GM12878 (cell line): ENCODE measurements around the gene PCDHGA7. TPM values are rescaled to one million over a fixed set of nuclear protein-coding genes. Genes with fewer than 3 reads are reported as not detected.

Experiments
- ATAC-seq: fragments of 200-7000 bp; cut with Tn5 transposase; 3 replicates; pipeline ENCODE4 v1.9.1; 2020; ENCODE audit warnings: mild to moderate bottlenecking, moderate library complexity
- BruUV-seq: library from RNA; stranded (reverse); fragments of 400-500 nt; replicated peaks from 2 replicates; lab custom pipeline; 2021; lab: Mats Ljungman, UMichigan
- CTCF ChIA-PET: fragments of 300-600 bp; sonication (Branson Sonifier 250); formaldehyde crosslinking; extraction: SDS; loops from one replicate; lab custom pipeline; 2021; ENCODE audit warnings: inconsistent platforms; lab: Yijun Ruan, JAX
- POLR2A ChIA-PET: fragments of 350-600 bp; formaldehyde crosslinking; extraction: SDS; loops from one replicate; lab custom pipeline; 2021; ENCODE audit warnings: inconsistent platforms; lab: Charles Lee
- RAD21 ChIA-PET: fragments of 300-600 bp; sonication (Branson Sonifier 250); formaldehyde crosslinking; loops from one replicate; lab custom pipeline; 2023; ENCODE audit warnings: antibody characterized with exemption; ENCODE audit not compliant: unreplicated experiment; lab: Charles Lee
- SMC1A ChIA-PET: fragments of 300-600 bp; sonication (Branson Sonifier 250); formaldehyde crosslinking; loops from one replicate; lab custom pipeline; 2023; ENCODE audit not compliant: unreplicated experiment, uncharacterized antibody; lab: Charles Lee
- DNase-seq: peaks from one replicate; pipeline ENCODE4 v3.0.0-alpha.2; 2011; ENCODE audit warnings: low read depth, low spot score
- FAIRE-seq: peaks from 3 replicates; lab custom pipeline; 2011; peaks lifted over from hg19 to GRCh38; lab: Jason Lieb, UNC
- H2AFZ ChIP-seq: 2 replicates; pipeline ENCODE4 v1.6.0; 2011; ENCODE audit warnings: low read depth, low read length, control low read depth; ENCODE audit not compliant: control insufficient read depth
- H3K27ac ChIP-seq: 2 replicates; pipeline ENCODE4 v1.5.1; 2011; ENCODE audit warnings: control low read depth; ENCODE audit not compliant: control insufficient read depth, insufficient read depth
- H3K27me3 ChIP-seq, 2 experiments: replicated peaks in 1 of 2; 2 replicates each; pipeline versions ENCODE4 v1.6.0 to v1.6.1; 2011; ENCODE audit warnings: low read length in 1 of 2; ENCODE audit not compliant: control insufficient read depth in 2 of 2, insufficient read depth in 2 of 2
- H3K36me3 ChIP-seq, 2 experiments: 2 replicates each; pipeline ENCODE4 v1.5.1; 2011; ENCODE audit warnings: low read length in 1 of 2; ENCODE audit not compliant: control insufficient read depth in 2 of 2, insufficient read depth in 2 of 2
- H3K4me1 ChIP-seq: 2 replicates; pipeline ENCODE4 v1.6.1; 2011; ENCODE audit warnings: mild to moderate bottlenecking, low read length, moderate library complexity, mixed read lengths; ENCODE audit not compliant: control insufficient read depth, insufficient read depth
- H3K4me2 ChIP-seq: 2 replicates; pipeline ENCODE4 v1.6.0; 2011; ENCODE audit warnings: control low read depth; ENCODE audit not compliant: control insufficient read depth, insufficient read depth
- H3K4me3 ChIP-seq: fragments of 200-600 bp; sonication (generic); 2 replicates; pipeline ENCODE4 v1.5.1; 2016
- H3K79me2 ChIP-seq: 2 replicates; pipeline ENCODE4 v1.6.0; 2011; ENCODE audit warnings: low read length; ENCODE audit not compliant: control insufficient read depth, insufficient read depth
- H3K9ac ChIP-seq: 2 replicates; pipeline ENCODE4 v1.8.0; 2011; ENCODE audit warnings: low read length, control low read depth, mixed read lengths; ENCODE audit not compliant: control insufficient read depth, insufficient read depth
- H3K9me3 ChIP-seq: replicated peaks from 3 replicates; pipeline ENCODE4 v1.5.1; 2011; ENCODE audit warnings: mild to moderate bottlenecking, low read length; ENCODE audit not compliant: control insufficient read depth, insufficient read depth
- H4K20me1 ChIP-seq: 2 replicates; pipeline ENCODE4 v1.6.0; 2011; ENCODE audit not compliant: control insufficient read depth, insufficient read depth
- BCLAF1 ChIP-seq: fragments of 450-650 bp; IDR thresholded peaks from 2 replicates; pipeline ENCODE4 v1.6.1; 2017; ENCODE audit warnings: antibody characterized with exemption, mild to moderate bottlenecking, moderate library complexity
- BRCA1 ChIP-seq: IDR thresholded peaks from 2 replicates; pipeline ENCODE4 v1.6.1; 2011; ENCODE audit warnings: low read depth, low read length, improper control_type of control experiment
- CEBPB ChIP-seq, 2 experiments: fragments of 150-350 bp in 1 of 2; IDR thresholded peaks; 2 replicates each; pipeline ENCODE4 v1.6.1; 2012 to 2014; ENCODE audit warnings: low read depth in 2 of 2, low read length in 2 of 2, borderline replicate concordance in 1 of 2, inconsistent platforms in 1 of 2
- IKZF1 ChIP-seq: fragments of 450-650 bp; conservative IDR thresholded peaks from 2 replicates; pipeline ENCODE4 v1.6.1; 2017; ENCODE audit warnings: antibody characterized with exemption, mild to moderate bottlenecking
- LARP7 ChIP-seq: fragments of 450-650 bp; IDR thresholded peaks from 2 replicates; pipeline ENCODE4 v1.6.1; 2017; ENCODE audit warnings: mild to moderate bottlenecking
- MXI1 ChIP-seq: fragments of 150-350 bp; IDR thresholded peaks from 2 replicates; pipeline ENCODE4 v1.6.1; 2011; ENCODE audit warnings: low read depth, mild to moderate bottlenecking, inconsistent platforms, low read length, improper control_type of control experiment
- NFIC ChIP-seq: IDR thresholded peaks from 2 replicates; pipeline ENCODE4 v1.6.1; 2012; ENCODE audit warnings: low read depth, mild to moderate bottlenecking, inconsistent platforms, low read length, moderate library complexity
- PML ChIP-seq: IDR thresholded peaks from 2 replicates; pipeline ENCODE4 v1.6.1; 2012; ENCODE audit warnings: low read length, inconsistent platforms
- RB1 ChIP-seq: fragments of 450-650 bp; formaldehyde crosslinking; IDR thresholded peaks from 2 replicates; pipeline ENCODE4 v1.6.1; 2017; ENCODE audit warnings: mild to moderate bottlenecking, borderline replicate concordance
- RFX5 ChIP-seq: IDR thresholded peaks from 2 replicates; pipeline ENCODE4 v1.6.1; 2011; ENCODE audit warnings: low read depth, low read length, improper control_type of control experiment
- RUNX3 ChIP-seq: IDR thresholded peaks from 2 replicates; pipeline ENCODE4 v1.6.1; 2012; ENCODE audit warnings: low read length, inconsistent platforms
- STAT1 ChIP-seq: fragments of 450-650 bp; conservative IDR thresholded peaks from 2 replicates; pipeline ENCODE4 v1.6.1; 2014; ENCODE audit warnings: antibody characterized with exemption, mild to moderate bottlenecking
- TAF1 ChIP-seq: IDR thresholded peaks from 2 replicates; pipeline ENCODE4 v1.6.1; 2011; ENCODE audit warnings: mild to moderate bottlenecking, low read depth, low read length, borderline replicate concordance
- WGBS: methylation state at CpG from one replicate; pipeline ENCODE4 v1.1.6; 2016; ENCODE audit warnings: low lambda C conversion rate; ENCODE audit not compliant: insufficient replicate concordance, insufficient coverage; ENCODE audit errors: missing lambda C conversion rate; 5-methylcytosine and 5-hydroxymethylcytosine counted together
- in situ Hi-C: fragments of 300-500 bp; cut with MboI; formaldehyde crosslinking; loops from 9 replicates; pipeline ENCODE4 v1.14.3; 2018; ENCODE audit warnings: mixed read lengths
- intact Hi-C: fragments of 100-400 bp; cut with micrococcal nuclease; formaldehyde crosslinking; loops from one replicate; pipeline ENCODE4 v1.14.2; 2022; ENCODE audit not compliant: unreplicated experiment
- polyA plus RNA-seq, 11 experiments: library from polyadenylated mRNA; depleted of rRNA in 4 of 11; unstranded in 6 of 11; stranded (reverse) in 5 of 11; fragments of >200 nt; fragmentation: Nextera tagmentation in 4 of 11; fragmentation: Illumina TruSeq in 1 of 11; extraction: Ambion mirVana in 4 of 11; extraction: Trizol in 1 of 11; gene quantifications; 1 replicate in 1 of 11; 2 replicates in 10 of 11; pipeline versions ENCODE4 v1.2.1 to v1.2.3, GENCODE V29; 2011 to 2016; ENCODE audit warnings: inconsistent platforms in 2 of 11, missing spikeins in 2 of 11, low read depth in 1 of 11
- total RNA-seq, 4 experiments: library from RNA; depleted of rRNA in 3 of 4; stranded (reverse); fragments of >200 nt in 3 of 4; fragmentation: Illumina TruSeq in 1 of 4; extraction: Trizol in 1 of 4; gene quantifications; 2 replicates each; pipeline versions ENCODE4 v1.2.1 to v1.2.3, GENCODE V29; 2013 to 2021
- TF ChIP-seq, protein P1 (sequence below): IDR thresholded peaks from 2 replicates; pipeline ENCODE4 v1.6.1; 2012; ENCODE audit warnings: improper control_type of control experiment, low read depth, low read length; ENCODE audit not compliant: insufficient replicate concordance

The PCDHGA7 gene
- total and polyA plus RNA-seq, 10 of the 15 experiments (the other 5 are each of a cell fraction or from before 2014, with no cell fraction given): 0.01 to 0.18 (median 0.08) TPM; not detected in 3

DNA sequence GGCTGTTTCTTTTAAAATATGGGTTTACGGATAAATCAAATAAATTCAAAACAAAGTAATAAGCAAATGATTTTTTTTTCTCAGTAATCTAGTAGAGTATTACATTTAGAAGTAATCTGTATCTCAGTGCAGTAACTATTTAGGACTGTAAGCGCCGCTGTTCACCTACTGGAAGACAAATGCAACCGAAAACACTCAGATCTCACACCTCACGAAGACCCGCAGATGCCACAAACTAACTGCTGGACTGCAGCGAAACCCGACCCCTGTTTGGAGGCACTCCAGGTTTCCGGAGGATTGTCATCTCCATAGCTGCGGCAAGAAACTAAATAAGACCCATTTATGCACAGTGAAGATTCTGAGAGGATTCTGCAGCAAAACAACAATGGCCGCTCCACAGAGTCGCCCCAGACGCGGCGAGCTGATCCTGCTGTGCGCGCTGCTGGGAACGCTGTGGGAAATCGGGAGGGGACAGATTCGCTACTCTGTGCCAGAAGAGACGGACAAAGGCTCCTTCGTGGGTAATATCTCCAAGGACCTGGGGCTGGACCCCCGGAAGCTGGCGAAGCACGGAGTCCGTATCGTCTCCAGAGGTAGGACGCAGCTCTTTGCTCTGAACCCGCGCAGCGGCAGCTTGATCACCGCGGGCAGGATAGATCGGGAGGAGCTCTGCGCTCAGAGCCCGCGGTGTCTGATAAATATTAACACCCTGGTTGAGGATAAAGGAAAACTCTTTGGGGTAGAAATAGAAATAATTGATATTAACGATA, 10.1 kb downstream of the PCDHGA7 start, which contains the start of gene PCDHGA8 (continued):
- TF ChIP-seq, protein P1, sequence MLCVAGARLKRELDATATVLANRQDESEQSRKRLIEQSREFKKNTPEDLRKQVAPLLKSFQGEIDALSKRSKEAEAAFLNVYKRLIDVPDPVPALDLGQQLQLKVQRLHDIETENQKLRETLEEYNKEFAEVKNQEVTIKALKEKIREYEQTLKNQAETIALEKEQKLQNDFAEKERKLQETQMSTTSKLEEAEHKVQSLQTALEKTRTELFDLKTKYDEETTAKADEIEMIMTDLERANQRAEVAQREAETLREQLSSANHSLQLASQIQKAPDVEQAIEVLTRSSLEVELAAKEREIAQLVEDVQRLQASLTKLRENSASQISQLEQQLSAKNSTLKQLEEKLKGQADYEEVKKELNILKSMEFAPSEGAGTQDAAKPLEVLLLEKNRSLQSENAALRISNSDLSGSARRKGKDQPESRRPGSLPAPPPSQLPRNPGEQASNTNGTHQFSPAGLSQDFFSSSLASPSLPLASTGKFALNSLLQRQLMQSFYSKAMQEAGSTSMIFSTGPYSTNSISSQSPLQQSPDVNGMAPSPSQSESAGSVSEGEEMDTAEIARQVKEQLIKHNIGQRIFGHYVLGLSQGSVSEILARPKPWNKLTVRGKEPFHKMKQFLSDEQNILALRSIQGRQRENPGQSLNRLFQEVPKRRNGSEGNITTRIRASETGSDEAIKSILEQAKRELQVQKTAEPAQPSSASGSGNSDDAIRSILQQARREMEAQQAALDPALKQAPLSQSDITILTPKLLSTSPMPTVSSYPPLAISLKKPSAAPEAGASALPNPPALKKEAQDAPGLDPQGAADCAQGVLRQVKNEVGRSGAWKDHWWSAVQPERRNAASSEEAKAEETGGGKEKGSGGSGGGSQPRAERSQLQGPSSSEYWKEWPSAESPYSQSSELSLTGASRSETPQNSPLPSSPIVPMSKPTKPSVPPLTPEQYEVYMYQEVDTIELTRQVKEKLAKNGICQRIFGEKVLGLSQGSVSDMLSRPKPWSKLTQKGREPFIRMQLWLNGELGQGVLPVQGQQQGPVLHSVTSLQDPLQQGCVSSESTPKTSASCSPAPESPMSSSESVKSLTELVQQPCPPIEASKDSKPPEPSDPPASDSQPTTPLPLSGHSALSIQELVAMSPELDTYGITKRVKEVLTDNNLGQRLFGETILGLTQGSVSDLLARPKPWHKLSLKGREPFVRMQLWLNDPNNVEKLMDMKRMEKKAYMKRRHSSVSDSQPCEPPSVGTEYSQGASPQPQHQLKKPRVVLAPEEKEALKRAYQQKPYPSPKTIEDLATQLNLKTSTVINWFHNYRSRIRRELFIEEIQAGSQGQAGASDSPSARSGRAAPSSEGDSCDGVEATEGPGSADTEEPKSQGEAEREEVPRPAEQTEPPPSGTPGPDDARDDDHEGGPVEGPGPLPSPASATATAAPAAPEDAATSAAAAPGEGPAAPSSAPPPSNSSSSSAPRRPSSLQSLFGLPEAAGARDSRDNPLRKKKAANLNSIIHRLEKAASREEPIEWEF: no peak
- TF ChIP-seq MXI1: no peak

GRCh38 chr5:141393267-141393666, 10.7 kb downstream of the PCDHGA7 start:
- WGBS: 87% methylated on average over 21 of the region's 21 CpGs
- H3K79me2 ChIP-seq: no peaks in the 10 kb centered on the region
- no peak for TF ChIP-seq MXI1
- no peak for TF ChIP-seq TAF1
- TF ChIP-seq NFIC: no peak
- TF ChIP-seq RFX5: no peak
- TF ChIP-seq BCLAF1: no peak
- no peak for TF ChIP-seq STAT1
- no peak for TF ChIP-seq CEBPB (IDR thresholded peaks at IDR 0.05; ENCODE audit: borderline replicate concordance in 1 of 2, low read depth in 2 of 2, low read length in 2 of 2)
- no peak for TF ChIP-seq BRCA1
- no peak for TF ChIP-seq LARP7
- no peak for TF ChIP-seq IKZF1
- TF ChIP-seq PML: no peak
- no peak for TF ChIP-seq RB1
- no peak for TF ChIP-seq RUNX3
- TF ChIP-seq, all 136 proteins: peak for 0
- no peak overlapping the region for H3K4me3 ChIP-seq
- ATAC-seq: no peak
- SMC1A ChIA-PET: no interaction called here
- BruUV-seq: no TSS peak
- in situ Hi-C loops (no loop called here), intact Hi-C loops (no loop called here)
- H3K4me1 ChIP-seq: no peaks in the 10 kb centered on the region
- RAD21 ChIA-PET: no interaction called here
- H3K27ac ChIP-seq: no peak overlapping the region
- no peak overlapping the region for H2AFZ ChIP-seq
- H3K4me2 ChIP-seq: no peak overlapping the region
- H3K36me3 ChIP-seq: no peaks in the 10 kb centered on the region
- H3K9ac ChIP-seq: no peak overlapping the region
- CTCF ChIA-PET: interaction anchor here (1.3 to 1.4 kb wide), 2 partner anchors 20 to 170 kb away, joined by 3 read pairs; no protein-coding TSS in a partner anchor
- H3K9me3 ChIP-seq: peaks cover 4% of the 10 kb centered on the region; the same call in 2 of the 3 replicates
- FAIRE-seq: no peak
- no peaks in the 10 kb centered on the region for H4K20me1 ChIP-seq
- DNase-seq: no peak
- POLR2A ChIA-PET: no interaction called here
- no peaks in the 10 kb centered on the region for H3K27me3 ChIP-seq
